KMS-11 (cell line): ENCODE data around the gene FANCI.

Source experiments
- H2AFZ ChIP-seq: fragments of 200-600 bp; sonication (generic); 2 replicates; pipeline ENCODE4 v1.6.1; 2016; ENCODE audit warnings: antibody characterized with exemption, mixed run types, low read depth
- H3K27ac ChIP-seq: fragments of 200-600 bp; sonication (generic); 2 replicates; pipeline ENCODE4 v1.6.1; 2016; ENCODE audit warnings: mild to moderate bottlenecking, mixed run types
- H3K27me3 ChIP-seq: fragments of 200-600 bp; sonication (generic); 2 replicates; pipeline ENCODE4 v1.6.1; 2017; ENCODE audit warnings: mild to moderate bottlenecking, low read depth, mixed run types, moderate library complexity; ENCODE audit not compliant: insufficient read depth
- H3K36me3 ChIP-seq: fragments of 200-600 bp; sonication (generic); 2 replicates; pipeline ENCODE4 v1.6.1; 2017; ENCODE audit warnings: mild to moderate bottlenecking, mixed run types; ENCODE audit not compliant: insufficient read depth
- H3K4me1 ChIP-seq: fragments of 200-600 bp; sonication (generic); 2 replicates; pipeline ENCODE4 v1.6.1; 2016; ENCODE audit warnings: mild to moderate bottlenecking, low read depth, mixed run types; ENCODE audit not compliant: poor library complexity, severe bottlenecking
- H3K4me2 ChIP-seq: fragments of 200-600 bp; sonication (generic); 2 replicates; pipeline ENCODE4 v1.7.0; 2016; ENCODE audit warnings: mild to moderate bottlenecking, mixed run types
- H3K4me3 ChIP-seq: fragments of 200-600 bp; sonication (generic); IDR thresholded peaks from 2 replicates; pipeline ENCODE4 v1.6.1; 2017; ENCODE audit warnings: low read depth, low read length, mixed read lengths; ENCODE audit not compliant: insufficient read depth
- H3K79me2 ChIP-seq: fragments of 200-600 bp; sonication (generic); 2 replicates; pipeline ENCODE4 v1.6.1; 2016; ENCODE audit warnings: low read depth, mixed run types; ENCODE audit not compliant: insufficient read depth
- H3K9ac ChIP-seq: fragments of 200-600 bp; sonication (generic); 2 replicates; pipeline ENCODE4 v1.6.1; 2016; ENCODE audit warnings: mild to moderate bottlenecking, mixed run types
- H4K20me1 ChIP-seq: fragments of 200-600 bp; sonication (generic); 2 replicates; pipeline ENCODE4 v1.6.1; 2016; ENCODE audit warnings: mild to moderate bottlenecking, mixed run types; ENCODE audit not compliant: insufficient read depth
- CTCF ChIP-seq: fragments of 200-600 bp; sonication (generic); conservative IDR thresholded peaks from 2 replicates; pipeline ENCODE4 v1.6.1; 2017; ENCODE audit warnings: low read depth, mild to moderate bottlenecking, antibody characterized with exemption, low read length, moderate library complexity, mixed read lengths

FANCI gene

GRCh38 chr15:89211678-89212170 is 32.1 kb upstream of the FANCI start:
- H3K27ac ChIP-seq: no peak overlapping the region
- TF ChIP-seq CTCF: no peak
- no peak overlapping the region for H3K4me2 ChIP-seq

GRCh38 chr15:89215627-89216026 is 28.2 kb upstream of the FANCI start:
- no peaks in the 10 kb centered on the region for H3K79me2 ChIP-seq
- H4K20me1 ChIP-seq: no peaks in the 10 kb centered on the region
- TF ChIP-seq CTCF: no peak
- no peak overlapping the region for H3K4me2 ChIP-seq
- H3K9ac ChIP-seq: no peak overlapping the region
- no peak overlapping the region for H3K27ac ChIP-seq
- no peak overlapping the region for H3K4me3 ChIP-seq
- H3K27me3 ChIP-seq: no peaks in the 10 kb centered on the region
- H2AFZ ChIP-seq: no peak overlapping the region
- H3K36me3 ChIP-seq: no peaks in the 10 kb centered on the region
- H3K4me1 ChIP-seq: no peaks in the 10 kb centered on the region

More at GRCh38 chr15:89211678-89212170, 32.1 kb upstream of the FANCI start:
- Histone ChIP-seq H2AFZ (no peak overlapping the region), H3K36me3 (no peaks in the 10 kb centered on the region), H3K27me3 (no peaks in the 10 kb centered on the region), H4K20me1 (no peaks in the 10 kb centered on the region), H3K79me2 (no peaks in the 10 kb centered on the region), H3K9ac (no peak overlapping the region), H3K4me3 (no peak overlapping the region), H3K4me1 (peaks cover 8% of the 10 kb centered on the region)

GRCh38 chr15:89217031-89217430 is 26.7 kb upstream of the FANCI start:
- H3K4me2 ChIP-seq: no peak overlapping the region
- H3K79me2 ChIP-seq: no peaks in the 10 kb centered on the region
- H4K20me1 ChIP-seq: no peaks in the 10 kb centered on the region
- no peaks in the 10 kb centered on the region for H3K4me1 ChIP-seq
- no peak overlapping the region for H3K9ac ChIP-seq
- no peak overlapping the region for H3K4me3 ChIP-seq
- no peak for TF ChIP-seq CTCF
- no peaks in the 10 kb centered on the region for H3K36me3 ChIP-seq
- no peak overlapping the region for H2AFZ ChIP-seq
- H3K27ac ChIP-seq: no peak overlapping the region
- H3K27me3 ChIP-seq: no peaks in the 10 kb centered on the region

- H4K20me1 ChIP-seq: no peaks in the 10 kb centered on the region
- no peaks in the 10 kb centered on the region for H3K79me2 ChIP-seq
- H3K9ac ChIP-seq: no peak overlapping the region
- no peaks in the 10 kb centered on the region for H3K27me3 ChIP-seq
- no peak overlapping the region for H2AFZ ChIP-seq
- no peak overlapping the region for H3K27ac ChIP-seq
- H3K4me3 ChIP-seq: no peak overlapping the region
- no peak overlapping the region for H3K4me2 ChIP-seq
- TF ChIP-seq CTCF: no peak
- no peaks in the 10 kb centered on the region for H3K36me3 ChIP-seq
- H3K4me1 ChIP-seq: no peaks in the 10 kb centered on the region
These were observed 25.9 kb upstream of the FANCI start for GRCh38 chr15:89217686-89218376.
